HG02943 (cell line): ENCODE data around the gene MRM3.
"Not testable (repeated sequence)": the region's sequence is repeated elsewhere in the genome, so short reads cannot be mapped to it uniquely, and the experiment has no call there.

ENCODE experiments used
- ATAC-seq: cut with Tn5 transposase; IDR thresholded peaks from one replicate; pipeline ENCODE4 v1.9.1; 2021; ENCODE audit warnings: mild to moderate bottlenecking, low read depth, moderate library complexity; ENCODE audit not compliant: unreplicated experiment

The MRM3 gene

GRCh38 chr17:753418-753817, 28.7 kb upstream of the MRM3 start:
- ATAC-seq, result no peak

GRCh38 chr17:755319-755961, 26.7 kb upstream of the MRM3 start:
- ATAC-seq, result not testable (repeated sequence)

- ATAC-seq, result not testable (repeated sequence)
Observed at GRCh38 chr17:756010-756567, 26.1 kb upstream of the MRM3 start.

- ATAC-seq, result no peak
Observed at GRCh38 chr17:759964-760363, 22.2 kb upstream of the MRM3 start.

- ATAC-seq, result no peak
Observed at GRCh38 chr17:760371-760770, 21.8 kb upstream of the MRM3 start.

- ATAC-seq, result no peak
Observed at GRCh38 chr17:767076-767475, 15.1 kb upstream of the MRM3 start.

- no peak for ATAC-seq
Observed at GRCh38 chr17:773016-773415, 9.1 kb upstream of the MRM3 start.

- no peak for ATAC-seq
Observed at GRCh38 chr17:773467-774312, 8.5 kb upstream of the MRM3 start.

GRCh38 chr17:774313-774584, 7.9 kb upstream of the MRM3 start:
- no peak for ATAC-seq

- ATAC-seq, result no peak
Observed at GRCh38 chr17:778096-778495, 4.1 kb upstream of the MRM3 start.

- no peak for ATAC-seq
Observed at GRCh38 chr17:784143-784542, 2.0 kb downstream of the MRM3 start.

GRCh38 chr17:785901-786300, 3.7 kb downstream of the MRM3 start:
- not testable (repeated sequence) for ATAC-seq

- ATAC-seq, result no peak
Observed at GRCh38 chr17:787641-788221, 5.6 kb downstream of the MRM3 start.

GRCh38 chr17:788551-788950, 6.4 kb downstream of the MRM3 start:
- no peak for ATAC-seq

- ATAC-seq, result no peak
Observed at GRCh38 chr17:789160-789840, 7.1 kb downstream of the MRM3 start.

GRCh38 chr17:789931-790873, 8.0 kb downstream of the MRM3 start:
- ATAC-seq, result not testable (repeated sequence)

- not testable (repeated sequence) for ATAC-seq
Observed at GRCh38 chr17:790874-791247, 8.7 kb downstream of the MRM3 start.

- ATAC-seq, result no peak
Observed at GRCh38 chr17:791829-792228, 9.7 kb downstream of the MRM3 start.

GRCh38 chr17:792277-792676, 10.1 kb downstream of the MRM3 start:
- no peak for ATAC-seq

GRCh38 chr17:794876-795275, 12.7 kb downstream of the MRM3 start:
- no peak for ATAC-seq
